Stimulated activated naive B cell treated with anti-CD40 and anti-IgM and Interleukin-4, amounts not matched to agents 10 μg/mL and 1 μg/mL and 100 μg/mL, for 72 hours (primary cell): Measurements from ENCODE around the gene VPS37B.
"Not testable (repeated sequence)": the region's sequence is repeated elsewhere in the genome, so short reads cannot be mapped to it uniquely, and the experiment has no call there.

Source experiments
- ATAC-seq, 2 donors: fragments of 150-1000 bp; cut with Tn5 transposase; replicated peaks; 2 replicates each; pipeline ENCODE4 v1.10.0; 2021; ENCODE audit warnings: moderate library complexity in 1 of 2
- DNase-seq: peaks from one replicate; pipeline ENCODE4 v3.0.0; 2021
- H3K27ac Mint-ChIP-seq: one replicate; pipeline ENCODE4 v1.8.0; 2022; ENCODE audit warnings: mild to moderate bottlenecking, mixed read lengths
- H3K27me3 Mint-ChIP-seq, 2 donors: one replicate each; pipeline ENCODE4 v1.8.0; 2022; ENCODE audit warnings: mixed read lengths in 2 of 2
- H3K36me3 Mint-ChIP-seq, 2 donors: one replicate each; pipeline ENCODE4 v1.8.0; 2022; ENCODE audit warnings: mixed read lengths in 2 of 2, mild to moderate bottlenecking in 1 of 2
- H3K4me1 Mint-ChIP-seq, 2 donors: one replicate each; pipeline ENCODE4 v1.8.0; 2022; ENCODE audit warnings: mixed read lengths in 2 of 2, mild to moderate bottlenecking in 1 of 2
- H3K4me3 Mint-ChIP-seq, 2 donors: one replicate each; pipeline ENCODE4 v1.8.0; 2022; ENCODE audit warnings: mild to moderate bottlenecking in 2 of 2, mixed read lengths in 2 of 2, moderate library complexity in 1 of 2
- H3K9me3 Mint-ChIP-seq, 2 donors: one replicate each; pipeline ENCODE4 v1.8.0; 2022; ENCODE audit warnings: mixed read lengths in 2 of 2, mild to moderate bottlenecking in 1 of 2

Gene VPS37B

GRCh38 chr12:122882908-122883558 lies 12.9 kb downstream of the VPS37B start:
- Mint-ChIP-seq H3K27me3 (no peaks in the 10 kb centered on the region), H3K4me3 (peak overlapping the region; percentile 71 to 74), H3K27ac (peak overlapping the region; percentile 85), H3K4me1 (peaks cover 62 to 89% of the 10 kb centered on the region in 2 donors), H3K9me3 (no peaks in the 10 kb centered on the region), H3K36me3 (peaks cover 13 to 33% of the 10 kb centered on the region in 2 donors)
- ATAC-seq (no peak), DNase-seq (no peak)

- H3K9me3 Mint-ChIP-seq = no peaks in the 10 kb centered on the region
- H3K36me3 Mint-ChIP-seq = peaks cover 16 to 36% of the 10 kb centered on the region in 2 donors
- DNase-seq (no peak), ATAC-seq (peak; percentile 73 to 78)
- no peaks in the 10 kb centered on the region for H3K27me3 Mint-ChIP-seq
- peak overlapping the region; percentile 22 for H3K27ac Mint-ChIP-seq
- peaks cover 58 to 90% of the 10 kb centered on the region in 2 donors for H3K4me1 Mint-ChIP-seq
- H3K4me3 Mint-ChIP-seq = peak overlapping the region; percentile 4 to 8
Measured at GRCh38 chr12:122880668-122881067, 15.3 kb downstream of the VPS37B start.

GRCh38 chr12:122880155-122880667 lies 15.7 kb downstream of the VPS37B start:
- Mint-ChIP-seq H3K36me3 (peaks cover 16 to 36% of the 10 kb centered on the region in 2 donors), H3K4me3 (peak overlapping the region in 1 of 2 donors; percentile 8), H3K27ac (peak overlapping the region; percentile 47), H3K4me1 (peaks cover 62 to 94% of the 10 kb centered on the region in 2 donors), H3K27me3 (no peaks in the 10 kb centered on the region), H3K9me3 (no peaks in the 10 kb centered on the region)
- DNase-seq = no peak
- no peak for ATAC-seq

- Mint-ChIP-seq H3K27ac (no peak overlapping the region), H3K4me1 (peaks cover 66 to 96% of the 10 kb centered on the region in 2 donors), H3K27me3 (no peaks in the 10 kb centered on the region), H3K36me3 (peaks cover 16 to 36% of the 10 kb centered on the region in 2 donors), H3K4me3 (no peak overlapping the region), H3K9me3 (no peaks in the 10 kb centered on the region)
- ATAC-seq (no peak), DNase-seq (no peak)
Measured at GRCh38 chr12:122878780-122879612, 16.9 kb downstream of the VPS37B start.

- H3K9me3 Mint-ChIP-seq = no peaks in the 10 kb centered on the region
- H3K4me3 Mint-ChIP-seq = peak overlapping the region in 1 of 2 donors; percentile 30
- ATAC-seq (no peak), DNase-seq (no peak)
- no peaks in the 10 kb centered on the region for H3K27me3 Mint-ChIP-seq
- no peak overlapping the region for H3K27ac Mint-ChIP-seq
- peaks cover 71 to 96% of the 10 kb centered on the region in 2 donors for H3K4me1 Mint-ChIP-seq
- peaks cover 15 to 36% of the 10 kb centered on the region in 2 donors for H3K36me3 Mint-ChIP-seq
Measured at GRCh38 chr12:122876731-122877130, 19.2 kb downstream of the VPS37B start.

GRCh38 chr12:122876281-122876680 lies 19.6 kb downstream of the VPS37B start:
- not testable (repeated sequence) for H3K27me3 Mint-ChIP-seq, ATAC-seq, DNase-seq, H3K9me3 Mint-ChIP-seq
- Mint-ChIP-seq H3K4me3 (peak overlapping the region in 1 of 2 donors; percentile 30), H3K27ac (peak overlapping the region; percentile 51), H3K36me3 (peaks cover 15 to 36% of the 10 kb centered on the region in 2 donors), H3K4me1 (peaks cover 71 to 96% of the 10 kb centered on the region in 2 donors)

GRCh38 chr12:122875590-122876220 lies 20.2 kb downstream of the VPS37B start:
- Mint-ChIP-seq H3K27ac (peak overlapping the region; percentile 71), H3K9me3 (no peaks in the 10 kb centered on the region), H3K27me3 (no peaks in the 10 kb centered on the region), H3K4me3 (peak overlapping the region; percentile 35 to 39), H3K36me3 (peaks cover 14 to 34% of the 10 kb centered on the region in 2 donors), H3K4me1 (peaks cover 70 to 96% of the 10 kb centered on the region in 2 donors)
- peak; percentile 63 to 65 for ATAC-seq
- DNase-seq = no peak

- DNase-seq = no peak
- no peak for ATAC-seq
Measured at GRCh38 chr12:122874081-122874480, 21.8 kb downstream of the VPS37B start.

GRCh38 chr12:122873540-122873939 lies 22.4 kb downstream of the VPS37B start:
- peaks cover 22 to 39% of the 10 kb centered on the region in 2 donors for H3K36me3 Mint-ChIP-seq
- no peaks in the 10 kb centered on the region for H3K27me3 Mint-ChIP-seq
- ATAC-seq = no peak
- H3K4me3 Mint-ChIP-seq = no peak overlapping the region
- H3K27ac Mint-ChIP-seq = peak overlapping the region; percentile 91
- no peak for DNase-seq
- H3K4me1 Mint-ChIP-seq = peaks cover 71 to 96% of the 10 kb centered on the region in 2 donors
- no peaks in the 10 kb centered on the region for H3K9me3 Mint-ChIP-seq

More at GRCh38 chr12:122874081-122874480, 21.8 kb downstream of the VPS37B start:
- H3K4me3 Mint-ChIP-seq = no peak overlapping the region
- peaks cover 67 to 96% of the 10 kb centered on the region in 2 donors for H3K4me1 Mint-ChIP-seq
- no peaks in the 10 kb centered on the region for H3K9me3 Mint-ChIP-seq
- H3K36me3 Mint-ChIP-seq = peaks cover 18 to 34% of the 10 kb centered on the region in 2 donors
- H3K27ac Mint-ChIP-seq = peak overlapping the region; percentile 47
- no peaks in the 10 kb centered on the region for H3K27me3 Mint-ChIP-seq

GRCh38 chr12:122872815-122873361 lies 23.0 kb downstream of the VPS37B start:
- H3K27ac Mint-ChIP-seq = peak overlapping the region; percentile 91
- H3K36me3 Mint-ChIP-seq = peaks cover 22 to 43% of the 10 kb centered on the region in 2 donors

GRCh38 chr12:122871851-122872780 lies 23.8 kb downstream of the VPS37B start:
- ATAC-seq (peak; percentile 78 to 83), DNase-seq (peak; percentile 74)
- Mint-ChIP-seq H3K27me3 (no peaks in the 10 kb centered on the region), H3K4me1 (peaks cover 63 to 95% of the 10 kb centered on the region in 2 donors), H3K27ac (peak overlapping the region; percentile 91), H3K9me3 (no peaks in the 10 kb centered on the region), H3K36me3 (peaks cover 18 to 43% of the 10 kb centered on the region in 2 donors), H3K4me3 (peak overlapping the region; percentile 68 to 74)

More at GRCh38 chr12:122872815-122873361, 23.0 kb downstream of the VPS37B start:
- H3K27me3 Mint-ChIP-seq = no peaks in the 10 kb centered on the region
- no peaks in the 10 kb centered on the region for H3K9me3 Mint-ChIP-seq
- DNase-seq (no peak), ATAC-seq (no peak)
- H3K4me3 Mint-ChIP-seq = peak overlapping the region in 1 of 2 donors; percentile 53
- peaks cover 69 to 96% of the 10 kb centered on the region in 2 donors for H3K4me1 Mint-ChIP-seq

- Mint-ChIP-seq H3K9me3 (no peaks in the 10 kb centered on the region), H3K27me3 (no peaks in the 10 kb centered on the region), H3K4me1 (peaks cover 62 to 95% of the 10 kb centered on the region in 2 donors), H3K27ac (peak overlapping the region; percentile 91), H3K4me3 (peak overlapping the region; percentile 68 to 74), H3K36me3 (peaks cover 23 to 48% of the 10 kb centered on the region in 2 donors)
- ATAC-seq (peak; percentile 1 to 2), DNase-seq (no peak)
Measured at GRCh38 chr12:122870867-122871664, 24.9 kb downstream of the VPS37B start.
